GM19324 (cell line): Measurements from ENCODE around the gene PAK1.
A peak's percentile ranks its signal among the peaks of the same experiment; 100 is the strongest.
"Not testable (repeated sequence)": the region's sequence is repeated elsewhere in the genome, so short reads cannot be mapped to it uniquely, and the experiment has no call there.

Experiments
- ATAC-seq: cut with Tn5 transposase; IDR thresholded peaks from one replicate; pipeline ENCODE4 v1.9.1; 2021; ENCODE audit warnings: mild to moderate bottlenecking, moderate library complexity; ENCODE audit not compliant: unreplicated experiment, low FRiP score

PAK1 gene

GRCh38 chr11:77473801-77474683, at the start of gene PAK1:
Gene PAK1 (minus strand): TSS chr11:77474094. CDS start chr11:77392520, 81,574 bp downstream.
- ATAC-seq, result peak; percentile 68

- no peak for ATAC-seq
These were observed 48.3 kb upstream of the PAK1 start for GRCh38 chr11:77522215-77522614.

- ATAC-seq, result no peak
These were observed 46.0 kb upstream of the PAK1 start for GRCh38 chr11:77519847-77520246.

DNA sequence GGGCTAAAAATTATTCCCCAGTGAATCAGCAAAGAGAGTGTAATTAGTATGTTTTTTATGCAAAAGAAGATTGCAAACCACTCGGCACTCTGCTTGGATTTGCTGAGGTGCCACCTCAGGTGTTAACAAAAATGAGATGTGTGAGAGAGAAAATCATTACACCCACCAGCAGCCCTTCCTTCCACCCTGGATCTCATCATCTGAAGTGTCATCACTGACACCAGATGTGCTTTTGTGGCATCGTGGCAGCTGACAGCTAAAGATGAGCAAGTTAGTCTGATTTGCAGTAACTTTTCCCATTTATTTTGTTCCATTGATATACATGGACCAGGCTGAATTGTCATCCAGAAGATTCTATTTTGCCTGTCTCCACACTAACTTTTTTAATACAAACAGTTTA, 44.6 kb upstream of the PAK1 start:
- ATAC-seq, result no peak

DNA sequence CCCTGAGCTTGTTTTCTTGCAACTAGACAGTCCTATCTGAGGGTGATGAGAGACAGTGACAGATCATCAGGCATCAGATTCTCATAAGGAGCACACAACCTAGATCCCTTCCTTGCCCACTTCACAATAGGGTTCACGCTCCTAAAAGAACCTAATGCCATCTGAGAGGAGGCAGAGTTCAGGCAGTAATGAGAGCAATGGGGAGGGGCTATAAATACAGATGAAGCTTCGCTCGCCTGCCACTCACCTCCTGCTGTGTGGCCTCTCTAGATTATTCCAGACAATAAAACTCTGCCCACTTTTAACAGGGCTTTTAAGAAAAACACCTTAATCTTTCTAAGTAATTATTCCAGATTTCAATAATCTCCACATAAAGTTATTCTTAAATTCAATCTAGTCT, 43.9 kb upstream of the PAK1 start:
- no peak for ATAC-seq

DNA sequence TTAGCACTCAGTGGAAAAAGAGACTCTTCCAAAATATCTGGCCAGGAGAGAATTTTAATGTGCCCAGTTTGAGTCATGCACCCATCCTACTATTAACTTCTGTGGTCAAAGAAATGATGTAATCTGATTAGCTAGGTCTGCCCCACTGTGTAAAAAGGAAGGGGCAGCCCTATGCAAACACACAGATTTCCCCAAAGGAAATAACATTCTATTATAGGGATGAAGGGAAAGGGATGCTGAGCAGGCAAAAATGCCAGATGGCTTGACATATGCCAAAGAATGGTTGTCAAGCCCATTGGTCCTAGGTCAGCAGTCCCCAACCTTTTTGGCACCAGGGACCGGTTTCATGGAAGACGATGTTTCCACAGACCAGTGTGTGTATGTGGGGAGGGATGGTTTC, 43.3 kb upstream of the PAK1 start:
- ATAC-seq, result no peak

GRCh38 chr11:77515483-77515882, 41.6 kb upstream of the PAK1 start:
- ATAC-seq, result no peak

DNA sequence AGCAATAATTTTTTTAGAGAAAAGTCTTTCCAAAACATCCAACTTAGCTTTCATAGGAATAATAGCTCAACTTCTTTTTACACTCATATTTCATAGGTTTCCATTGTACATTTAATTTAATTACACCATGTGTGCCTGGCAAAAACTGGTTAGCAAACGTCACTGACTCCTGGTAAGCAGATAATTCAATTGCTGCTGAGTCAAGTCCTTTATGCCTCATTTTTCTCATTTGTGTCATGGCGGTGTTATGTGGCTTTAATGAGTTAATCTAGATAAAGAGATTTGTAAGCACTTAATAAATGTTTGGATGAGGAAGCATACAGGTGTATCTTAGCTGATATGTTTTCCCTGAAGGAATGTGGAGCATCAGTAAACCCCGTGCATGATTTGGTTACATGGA, 41.2 kb upstream of the PAK1 start:
- ATAC-seq, result no peak

GRCh38 chr11:77512092-77512491, 38.2 kb upstream of the PAK1 start:
- no peak for ATAC-seq

DNA sequence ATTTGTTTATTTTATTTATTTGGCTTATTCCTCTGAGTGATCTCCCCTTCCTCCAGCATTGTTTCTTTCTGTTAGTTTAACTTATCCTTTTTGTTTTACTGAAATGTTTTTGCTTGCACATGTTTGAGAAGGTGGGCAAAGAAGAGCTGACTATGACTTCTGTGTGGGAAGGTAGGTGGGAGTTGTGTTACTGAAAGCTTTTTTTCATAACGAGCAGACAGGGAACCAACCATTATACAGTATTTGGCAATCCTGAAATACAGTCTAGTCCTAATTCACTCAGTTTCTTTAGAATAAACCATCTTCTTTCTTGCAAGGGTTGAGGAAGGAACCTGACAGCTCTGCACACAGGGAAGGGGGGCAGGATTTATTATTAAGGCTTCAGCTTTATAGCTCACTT, 37.0 kb upstream of the PAK1 start:
- ATAC-seq, result no peak

DNA sequence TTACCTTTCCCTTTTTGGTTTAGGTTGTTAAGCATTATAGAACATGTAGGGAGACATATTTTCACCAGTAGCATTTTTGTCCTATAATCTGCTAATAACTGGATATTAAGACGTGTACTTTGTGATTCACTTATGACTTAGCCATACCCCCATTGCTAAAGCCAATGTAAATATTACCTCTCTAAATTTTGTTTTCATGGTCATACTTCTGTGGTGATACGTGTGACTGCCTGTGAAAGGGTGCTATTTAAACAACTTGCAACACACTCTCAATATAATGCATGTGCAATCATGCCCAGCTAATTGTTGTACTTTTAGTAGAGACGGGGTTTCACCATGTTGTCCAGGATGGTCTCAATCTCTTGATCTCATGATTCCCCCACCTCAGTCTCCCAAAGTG, 36.2 kb upstream of the PAK1 start:
- ATAC-seq, result no peak

DNA sequence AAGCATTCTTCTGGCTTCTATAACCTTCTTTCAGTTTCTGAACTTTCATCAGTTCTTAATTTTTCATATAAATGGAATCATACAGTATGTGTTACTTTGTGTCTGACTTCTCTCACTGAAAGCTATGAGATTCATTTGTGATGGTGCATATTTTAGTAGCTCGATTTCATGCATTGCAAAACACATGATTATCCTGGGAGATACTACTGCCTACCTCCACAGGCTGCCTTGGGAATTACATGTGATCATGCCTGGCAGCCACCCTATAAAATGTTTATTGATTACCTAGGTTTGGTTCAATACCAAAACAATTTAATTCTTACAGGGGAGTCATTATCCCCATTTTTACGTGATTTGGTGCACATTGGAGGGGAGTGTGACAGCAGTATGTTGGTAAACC, 34.1 kb upstream of the PAK1 start:
- ATAC-seq, result no peak

DNA sequence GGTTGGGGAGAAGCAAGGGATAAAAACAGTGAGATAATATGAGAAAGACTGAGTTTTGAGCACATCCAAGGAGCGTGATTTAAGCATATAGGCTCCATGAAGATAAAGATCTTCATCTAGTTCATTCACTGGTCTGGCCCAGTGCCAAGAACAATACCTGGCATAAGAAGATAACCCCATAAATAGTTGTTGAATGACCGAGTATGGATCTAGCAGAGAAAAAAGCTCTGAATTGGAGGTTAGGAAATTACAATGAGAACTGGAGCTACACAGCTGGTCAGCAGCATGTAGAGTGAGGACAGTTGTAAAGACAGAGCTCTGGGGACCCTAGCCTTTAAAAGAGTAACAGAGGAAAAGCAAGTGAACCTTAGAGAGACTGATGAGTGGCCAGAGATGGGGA, 33.0 kb upstream of the PAK1 start:
- no peak for ATAC-seq

GRCh38 chr11:77505956-77506355, 32.1 kb upstream of the PAK1 start:
- ATAC-seq, result no peak

- no peak for ATAC-seq
These were observed 29.1 kb upstream of the PAK1 start for GRCh38 chr11:77503006-77503405.

GRCh38 chr11:77502346-77502905, 28.5 kb upstream of the PAK1 start:
- ATAC-seq, result no peak

DNA sequence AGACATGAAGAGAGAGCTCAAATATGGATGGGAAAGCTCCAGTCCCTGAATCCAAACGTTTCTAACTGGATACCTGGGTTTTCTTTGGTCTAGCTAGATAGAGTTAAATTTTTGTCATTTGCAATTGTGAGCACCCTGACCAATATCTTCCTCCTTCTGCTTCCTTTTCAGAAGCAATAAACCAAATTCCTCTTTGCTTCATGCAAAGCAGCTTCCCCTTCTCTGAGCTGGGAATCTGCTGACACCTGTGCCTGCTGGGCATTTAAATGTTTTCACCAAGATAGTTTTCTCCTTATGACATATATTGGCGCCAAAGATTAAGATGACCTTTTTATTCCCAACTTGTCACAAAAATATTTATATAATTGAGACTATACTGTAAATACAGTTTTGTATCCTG, 27.9 kb upstream of the PAK1 start:
- no peak for ATAC-seq

- ATAC-seq, result no peak
These were observed 23.5 kb upstream of the PAK1 start for GRCh38 chr11:77497368-77497767.

DNA sequence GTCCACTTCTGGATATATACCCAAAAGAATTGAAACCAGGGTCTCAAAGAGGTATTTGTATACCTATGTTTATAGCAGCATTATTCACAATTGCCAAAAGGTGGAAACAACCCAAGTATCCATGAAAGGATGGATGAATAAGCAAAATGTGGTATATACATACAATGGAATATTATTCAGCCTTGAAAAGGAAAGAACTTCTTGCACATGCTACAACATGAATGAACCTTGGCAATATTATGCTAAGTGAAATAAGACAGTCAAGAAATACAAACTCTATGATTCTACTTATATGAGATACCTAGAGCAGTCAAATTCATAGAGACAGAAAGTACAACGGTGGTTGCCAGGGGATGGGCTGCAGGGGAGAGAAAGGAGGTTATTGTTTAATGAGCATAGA, 21.6 kb upstream of the PAK1 start:
- no peak for ATAC-seq

GRCh38 chr11:77490035-77490434, 16.1 kb upstream of the PAK1 start:
- ATAC-seq, result not testable (repeated sequence)

DNA sequence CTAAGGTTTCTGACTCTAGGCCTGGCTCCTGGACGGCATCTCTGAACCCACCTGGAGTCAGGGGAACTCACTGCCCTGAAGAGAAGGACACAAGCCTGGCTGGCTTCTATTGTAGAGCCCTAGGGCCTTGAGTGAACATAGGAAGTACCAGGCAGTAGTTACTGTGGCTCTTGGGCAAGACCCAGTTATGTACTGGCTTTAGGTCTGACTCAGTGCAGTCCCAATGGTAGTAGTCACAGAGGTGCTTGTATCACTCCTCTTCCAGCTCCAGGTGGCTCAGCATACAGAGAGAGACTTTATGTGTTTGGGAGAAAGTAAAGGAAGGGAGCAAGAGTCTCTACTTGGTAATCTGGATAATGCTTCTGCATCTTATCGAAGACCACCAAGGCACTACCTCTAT, 13.9 kb upstream of the PAK1 start:
- ATAC-seq, result no peak

DNA sequence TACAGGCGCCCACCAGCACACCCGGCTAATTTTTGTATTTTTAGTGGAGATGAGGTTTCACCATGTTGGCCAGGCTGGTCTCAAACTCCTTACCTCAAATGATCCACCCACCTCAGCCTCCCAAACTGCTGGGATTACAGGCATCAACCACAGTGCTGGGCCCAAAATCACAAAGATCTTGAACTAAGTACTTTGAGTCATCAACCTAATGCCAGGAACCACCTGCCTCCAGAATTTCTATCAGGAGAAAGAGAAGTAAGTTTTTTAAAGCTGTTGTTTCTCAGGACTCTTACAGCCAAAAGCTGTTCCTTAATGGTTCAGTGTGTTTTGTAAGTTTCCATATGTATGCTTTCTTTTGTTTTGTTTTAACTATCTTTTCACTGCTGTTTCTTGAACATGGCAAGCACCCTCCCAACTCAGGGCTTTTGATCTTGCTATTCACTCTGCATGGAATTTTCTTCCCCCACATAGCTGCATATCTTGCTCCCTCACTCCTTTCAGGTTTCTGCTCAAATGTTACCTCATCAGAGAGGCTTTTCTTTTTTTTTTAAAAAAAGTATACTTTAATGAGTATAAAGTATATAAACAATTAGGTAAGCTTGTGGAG, 6.0 kb upstream of the PAK1 start:
- no peak for ATAC-seq
